Hematopoietic multipotent progenitor cell (in vitro differentiated cells): ENCODE results near the gene ZNF683. TPM values are rescaled to one million over a fixed set of nuclear protein-coding genes. Genes with fewer than 3 reads are reported as not detected.
A peak's percentile ranks its signal among the peaks of the same experiment; 100 is the strongest.
"Not testable (repeated sequence)": the region's sequence is repeated elsewhere in the genome, so short reads cannot be mapped to it uniquely, and the experiment has no call there.

ENCODE experiments used
- DNase-seq, 3 donors: peaks; one replicate each; pipeline ENCODE4 v3.0.0-alpha.2; 2011 to 2015; ENCODE audit warnings: low read depth in 2 of 3, low spot score in 2 of 3
- total RNA-seq: library from RNA; depleted of rRNA; stranded (reverse); fragments of >200 nt; gene quantifications from one replicate; pipeline ENCODE4 v1.2.3, GENCODE V29; 2012

Gene ZNF683
- total RNA-seq, 1 donor: 0.27 TPM

DNA sequence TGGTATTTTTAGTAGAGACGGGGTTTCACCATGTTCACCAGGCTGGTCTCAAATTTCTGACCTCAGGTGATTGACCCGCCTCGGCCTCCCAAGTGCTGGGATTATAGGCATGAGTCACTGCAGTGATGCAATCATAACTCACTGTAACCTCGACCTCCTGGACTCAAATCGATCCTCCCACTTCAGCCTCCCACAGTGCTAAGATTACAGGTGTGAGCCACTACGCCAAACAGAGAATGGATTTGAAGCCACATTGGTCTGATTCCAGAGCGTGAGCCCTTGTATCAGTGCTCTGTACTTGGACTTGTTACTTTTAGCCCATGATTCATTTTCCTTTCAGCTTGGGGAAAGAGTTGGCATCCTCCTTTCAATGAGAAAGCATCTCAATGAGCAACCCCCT is 14.9 kb upstream of the ZNF683 start:
- DNase-seq: no peak

DNA sequence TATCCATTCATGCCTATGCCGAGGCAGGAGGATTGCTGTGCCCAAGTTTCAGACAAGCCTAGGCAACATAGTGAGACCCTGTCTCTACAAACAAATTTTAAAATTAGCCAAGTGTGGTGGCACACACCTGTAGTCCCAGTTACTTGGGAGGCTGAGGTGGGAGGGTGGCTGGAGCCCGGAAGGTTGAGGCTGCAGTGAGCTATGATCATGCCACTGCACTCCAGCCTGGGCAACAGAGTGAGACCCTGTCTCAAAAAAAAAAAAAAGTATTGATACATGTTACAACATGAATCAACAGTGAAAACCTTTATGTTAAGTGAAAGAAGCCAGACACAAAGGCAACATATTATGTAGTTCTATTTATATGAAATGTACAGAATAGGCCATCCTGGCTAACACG is 12.5 kb upstream of the ZNF683 start:
- DNase-seq: not testable (repeated sequence)

DNA sequence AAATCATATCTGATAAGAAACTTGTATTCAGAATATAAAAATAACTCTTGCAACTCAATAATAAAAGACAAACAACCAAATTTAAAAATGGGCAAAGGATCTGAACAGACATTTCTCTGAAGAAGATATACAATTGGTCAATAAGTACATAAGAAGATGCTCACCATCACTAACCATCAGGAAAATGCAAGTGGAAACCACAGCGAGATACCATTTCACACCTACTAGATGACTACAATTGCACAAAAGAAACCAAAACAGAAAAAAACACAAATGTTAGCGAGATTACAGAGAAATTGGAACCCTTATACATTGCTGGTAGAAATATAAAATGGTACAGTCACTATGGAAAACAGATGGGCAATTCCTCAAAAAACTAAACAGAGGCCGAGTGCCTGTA is 11.5 kb upstream of the ZNF683 start:
- DNase-seq: no peak

DNA sequence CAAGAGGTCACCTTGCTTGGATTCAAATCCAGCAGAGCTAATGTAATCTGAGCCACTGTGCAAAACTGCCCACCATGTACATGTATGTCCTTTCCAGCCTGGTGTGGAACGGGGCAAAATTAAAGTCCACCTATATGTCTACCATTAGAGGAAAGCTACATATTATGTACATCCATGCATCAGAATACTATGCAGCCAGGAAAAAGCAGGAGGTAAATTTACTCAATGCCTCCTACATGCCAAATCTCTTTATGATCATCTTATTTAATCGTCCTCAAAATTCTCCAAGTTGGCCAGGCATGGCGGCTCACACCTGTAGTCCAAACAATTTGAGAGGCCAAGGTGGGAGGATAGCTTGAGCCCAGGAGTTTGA is 6.3 kb upstream of the ZNF683 start:
- DNase-seq: no peak

DNA sequence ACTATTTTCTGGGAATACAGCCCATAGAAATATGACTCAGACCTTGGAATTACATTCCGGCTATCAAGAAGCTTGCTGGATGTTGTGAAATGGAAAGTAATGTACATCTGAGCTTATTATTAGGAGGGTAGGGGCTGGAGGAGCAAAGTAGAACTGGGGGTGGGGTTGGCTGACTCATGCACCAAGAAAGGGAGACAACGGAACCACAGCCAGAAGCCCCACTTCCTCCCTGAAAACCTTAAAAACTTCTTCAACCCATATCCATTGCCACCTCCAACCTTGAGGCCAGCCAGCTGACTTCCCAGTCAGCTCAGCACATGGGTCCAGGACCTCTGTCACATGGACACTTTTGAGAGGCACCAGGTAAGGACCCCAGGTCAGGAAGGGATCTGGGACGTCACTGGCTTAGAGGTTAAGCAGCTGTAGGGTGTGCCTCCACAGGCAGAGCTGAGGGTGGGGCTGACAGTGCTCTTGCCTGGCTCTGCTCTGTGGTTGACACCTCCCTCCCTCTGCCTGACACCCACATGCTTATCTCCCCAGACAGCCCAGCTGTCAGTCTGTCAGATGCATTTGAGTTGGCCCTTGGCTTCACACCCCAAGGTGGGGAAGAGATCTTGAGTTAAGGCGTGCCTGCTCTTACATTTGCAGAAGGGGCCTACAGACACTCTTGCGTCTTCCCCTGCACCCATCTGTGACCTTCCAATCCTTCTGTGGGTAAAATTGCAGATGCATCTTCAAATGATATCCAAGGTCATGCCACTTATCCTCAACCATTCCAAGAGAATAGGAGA is 5.7 kb upstream of the ZNF683 start:
- peak; percentile 57 to 92 (median 79) for DNase-seq

DNA sequence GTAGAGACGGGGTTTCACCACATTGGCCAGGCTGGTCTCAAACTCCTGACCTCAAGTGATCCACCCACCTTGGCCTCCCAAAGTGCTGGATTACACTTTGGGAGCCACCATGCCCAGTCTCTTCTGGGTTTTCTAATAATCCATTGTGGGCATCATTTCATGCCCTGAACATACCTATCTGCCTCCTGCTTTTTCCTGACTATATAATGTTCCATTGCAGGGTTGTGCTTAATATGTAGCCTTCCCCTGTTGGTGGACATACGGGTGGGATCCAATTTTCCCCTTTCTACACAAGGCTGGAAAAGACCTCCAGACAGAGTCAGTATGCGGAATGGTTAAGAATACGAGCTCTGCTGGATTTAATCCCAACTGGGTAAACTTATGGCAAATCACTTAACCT is 3.5 kb upstream of the ZNF683 start:
- no peak for DNase-seq

DNA sequence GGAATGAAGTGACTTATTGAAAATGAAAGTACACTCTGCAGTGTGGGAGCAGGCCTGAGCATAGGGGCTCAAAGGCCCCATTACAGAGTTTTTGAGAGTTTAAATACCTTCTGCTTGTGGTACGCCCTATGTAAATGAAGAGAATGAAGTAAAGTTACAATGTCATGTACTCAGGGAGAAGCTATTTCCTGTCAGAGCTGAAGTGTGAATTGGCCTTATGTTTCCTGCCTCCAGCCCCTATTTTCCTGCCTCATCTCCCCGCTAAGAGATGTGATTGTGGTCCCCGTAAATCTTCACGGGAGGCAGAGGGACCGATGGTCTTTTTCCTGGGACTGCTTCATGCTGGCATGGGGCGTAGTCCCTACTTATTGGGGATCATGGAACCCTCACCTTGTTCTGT is 2.5 kb upstream of the ZNF683 start:
- peak in 1 of 3 donors; percentile 45 for DNase-seq

DNA sequence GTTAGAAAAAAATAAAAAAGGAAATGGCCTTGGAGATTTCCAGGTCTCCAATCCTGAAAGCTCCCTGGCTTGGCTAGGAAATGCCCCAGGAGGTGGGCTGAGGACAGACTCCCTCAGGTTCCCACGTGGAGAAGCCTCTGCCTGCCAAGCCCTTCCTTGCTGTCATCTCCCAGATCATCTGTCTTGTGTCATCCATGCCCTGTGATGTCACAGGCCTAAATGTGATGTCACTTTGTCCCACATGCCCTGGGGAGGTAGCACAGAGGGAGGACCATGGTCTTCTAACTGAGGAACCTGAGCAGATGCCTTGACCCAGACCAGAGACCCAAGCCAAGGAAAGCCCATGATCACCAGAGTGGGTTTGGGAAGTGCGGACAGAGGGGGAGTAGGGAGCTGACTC is 1.8 kb upstream of the ZNF683 start:
- DNase-seq: not testable (repeated sequence)

DNA sequence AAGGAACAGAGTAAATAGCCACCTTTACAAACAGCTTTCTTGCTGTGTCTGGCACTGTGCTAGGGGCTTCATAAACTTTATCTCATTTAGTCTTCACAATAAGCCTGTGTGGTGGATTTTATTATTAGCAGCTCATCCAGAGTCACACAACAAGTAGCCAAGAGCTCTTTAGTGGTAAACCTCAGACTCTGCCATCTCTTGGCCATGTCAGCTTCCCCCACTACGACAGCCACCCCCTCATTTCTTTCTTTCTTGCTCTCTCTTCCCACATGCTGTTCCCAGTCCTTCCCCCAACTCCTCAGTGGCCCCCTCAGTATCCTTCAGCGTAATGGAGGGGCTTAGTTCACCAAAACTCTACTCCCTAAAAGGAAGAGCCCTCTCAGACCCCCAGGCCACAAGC is 1.2 kb upstream of the ZNF683 start:
- DNase-seq: no peak

DNA sequence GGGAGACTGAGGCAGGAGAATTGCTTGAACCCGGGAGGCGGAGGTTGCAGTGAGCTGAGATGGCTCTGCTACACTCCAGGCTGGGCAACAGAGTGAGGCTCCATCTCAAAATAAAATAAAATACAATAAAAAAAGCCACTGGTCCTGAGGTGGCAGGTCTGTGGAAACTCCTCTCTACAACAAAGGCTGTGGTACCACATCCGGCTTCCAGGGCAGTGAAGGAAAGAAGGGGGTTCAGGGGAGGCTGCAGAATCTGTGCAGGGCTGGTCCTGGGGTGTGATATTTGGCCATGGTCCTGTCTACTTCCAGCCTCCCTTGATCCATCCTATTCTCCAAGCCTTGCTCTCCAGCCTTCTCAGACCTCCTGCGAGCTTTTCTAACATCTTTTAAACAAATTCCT is 731 bp upstream of the ZNF683 start:
- DNase-seq: no peak

DNA sequence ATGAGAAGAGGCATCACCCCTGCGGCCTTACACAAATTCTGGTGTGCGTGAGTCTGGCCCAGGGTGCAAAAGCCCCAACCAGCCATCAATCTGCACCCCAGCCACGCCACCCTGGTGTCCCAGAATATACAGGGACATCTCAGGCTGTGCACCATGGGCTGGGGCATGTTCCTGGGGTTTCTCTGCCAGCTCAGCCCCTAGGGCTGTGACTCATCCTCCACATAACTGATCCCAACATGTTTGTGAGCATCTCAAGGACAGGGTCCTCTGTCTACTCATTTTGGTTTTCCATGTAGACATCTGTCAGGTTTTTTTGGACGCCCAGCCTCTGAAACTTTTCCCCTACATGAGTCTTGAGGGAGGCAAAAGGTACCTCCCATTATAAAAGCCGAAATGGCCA is 511 bp downstream of the ZNF683 start:
- no peak for DNase-seq

DNA sequence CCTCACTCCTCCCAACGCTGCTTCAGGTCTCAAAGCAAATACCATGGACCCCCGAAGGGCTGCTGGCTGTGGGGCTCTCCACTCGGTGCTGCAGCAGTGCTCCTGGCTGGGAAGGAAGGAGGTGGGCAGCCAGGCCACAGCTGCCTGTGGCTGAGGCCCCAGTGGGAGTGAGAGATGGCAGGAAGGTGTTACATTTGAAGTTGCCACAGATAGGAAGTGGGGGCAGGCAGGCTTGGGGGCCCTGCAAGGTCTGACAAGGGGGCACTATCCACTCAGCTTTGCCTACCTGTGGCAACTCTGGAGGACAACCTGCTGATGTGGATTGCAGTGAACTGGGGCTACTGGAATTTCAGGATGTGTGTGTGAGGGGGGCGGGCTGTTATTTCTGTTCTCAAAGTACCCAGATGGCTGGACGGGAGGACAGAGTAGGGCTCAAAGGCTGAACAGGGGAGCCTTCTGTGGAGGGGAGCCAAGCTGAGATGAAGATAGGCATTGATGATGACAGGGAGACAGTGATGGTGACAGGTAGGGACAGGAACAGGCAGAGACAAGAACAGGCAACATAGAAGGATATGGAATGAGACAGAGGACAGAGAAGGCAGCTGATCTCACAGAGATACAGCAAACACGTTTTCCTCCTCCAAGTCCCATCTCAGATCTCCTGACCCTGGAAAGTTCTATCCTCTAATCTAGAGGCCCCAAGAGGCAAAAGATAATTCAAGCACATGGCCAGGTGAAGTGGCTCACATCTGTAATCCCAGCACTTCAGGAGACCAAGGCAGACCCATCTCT is 1.8 kb downstream of the ZNF683 start:
- DNase-seq: no peak

DNA sequence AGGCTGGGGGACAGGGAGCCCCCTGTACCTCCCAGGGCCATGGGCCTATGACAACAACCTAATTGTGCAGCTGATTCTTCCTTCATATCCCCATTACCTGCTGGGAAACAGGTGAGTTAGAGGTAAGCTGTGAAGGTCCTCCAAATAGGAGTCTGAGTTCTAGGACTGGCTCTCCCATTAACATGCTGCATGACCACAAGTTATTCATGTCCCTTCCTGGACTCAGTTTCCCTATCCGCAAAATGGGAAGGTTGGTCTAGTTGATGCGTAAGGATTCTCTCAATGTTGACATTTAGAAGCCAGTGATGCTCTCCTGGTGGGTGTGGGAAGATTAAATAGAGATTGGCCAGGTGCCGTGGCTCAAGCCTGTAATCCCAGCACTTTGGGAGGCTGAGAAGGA is 4.1 kb downstream of the ZNF683 start:
- DNase-seq: no peak

DNA sequence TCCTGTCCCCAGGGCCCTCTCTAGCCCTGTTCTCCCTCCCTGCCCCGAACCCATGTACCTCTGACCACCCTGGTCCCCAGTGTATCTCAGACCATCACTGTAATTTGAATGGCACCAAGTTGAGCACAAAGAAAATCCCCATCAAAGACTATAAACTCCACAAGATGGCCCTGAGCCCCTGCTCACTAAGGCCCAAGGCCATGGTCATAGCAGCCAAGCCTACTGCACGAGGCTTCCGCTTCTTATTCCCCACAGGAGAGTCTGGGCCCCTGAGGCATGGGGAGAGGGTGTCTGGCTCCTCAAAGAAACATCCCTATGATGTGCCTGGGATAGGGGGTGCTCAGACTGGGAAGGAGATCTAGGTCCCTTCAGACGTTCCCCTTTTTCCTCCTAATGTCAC is 4.5 kb downstream of the ZNF683 start:
- no peak for DNase-seq

DNA sequence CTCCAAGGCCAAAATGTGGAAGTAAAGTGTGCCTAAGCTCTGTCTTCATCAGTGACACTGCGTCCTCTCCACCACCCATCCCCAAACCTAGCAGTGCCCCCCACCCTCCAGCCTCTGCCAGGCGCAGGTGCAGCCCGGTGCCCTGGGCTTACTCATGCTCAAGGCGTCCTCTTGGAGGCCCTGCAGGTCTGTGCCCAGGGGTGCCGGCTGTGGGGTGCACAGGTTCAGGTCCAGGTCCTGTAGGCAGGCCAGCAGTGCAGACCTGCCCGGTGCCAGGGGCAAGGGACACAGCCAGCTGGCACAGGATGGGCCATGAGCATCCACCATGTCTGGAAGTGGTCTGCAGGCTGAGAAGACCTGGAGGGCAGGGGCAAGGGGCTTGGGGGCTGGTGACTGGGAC is 5.1 kb downstream of the ZNF683 start:
- no peak for DNase-seq

DNA sequence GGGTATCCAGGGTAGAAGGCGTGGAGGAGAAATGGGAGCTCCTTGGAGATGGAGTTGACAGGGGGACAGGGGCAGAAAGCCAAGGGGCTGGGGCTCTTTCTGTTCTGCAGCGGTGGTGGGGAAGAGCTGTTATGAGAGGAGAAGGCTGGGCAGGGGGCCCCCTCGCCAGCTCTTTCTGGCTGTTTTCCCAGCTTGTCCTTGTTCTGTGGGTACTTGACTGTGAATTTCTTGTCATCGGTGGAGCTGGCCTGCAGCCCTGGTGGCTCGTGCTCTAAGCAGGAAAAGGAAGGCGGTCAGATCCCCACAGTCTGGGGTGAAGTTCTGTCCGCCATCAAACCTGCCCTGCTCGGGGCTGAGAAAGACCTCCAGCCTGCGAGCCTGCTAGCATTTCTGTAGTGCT is 7.6 kb downstream of the ZNF683 start:
- DNase-seq: no peak

DNA sequence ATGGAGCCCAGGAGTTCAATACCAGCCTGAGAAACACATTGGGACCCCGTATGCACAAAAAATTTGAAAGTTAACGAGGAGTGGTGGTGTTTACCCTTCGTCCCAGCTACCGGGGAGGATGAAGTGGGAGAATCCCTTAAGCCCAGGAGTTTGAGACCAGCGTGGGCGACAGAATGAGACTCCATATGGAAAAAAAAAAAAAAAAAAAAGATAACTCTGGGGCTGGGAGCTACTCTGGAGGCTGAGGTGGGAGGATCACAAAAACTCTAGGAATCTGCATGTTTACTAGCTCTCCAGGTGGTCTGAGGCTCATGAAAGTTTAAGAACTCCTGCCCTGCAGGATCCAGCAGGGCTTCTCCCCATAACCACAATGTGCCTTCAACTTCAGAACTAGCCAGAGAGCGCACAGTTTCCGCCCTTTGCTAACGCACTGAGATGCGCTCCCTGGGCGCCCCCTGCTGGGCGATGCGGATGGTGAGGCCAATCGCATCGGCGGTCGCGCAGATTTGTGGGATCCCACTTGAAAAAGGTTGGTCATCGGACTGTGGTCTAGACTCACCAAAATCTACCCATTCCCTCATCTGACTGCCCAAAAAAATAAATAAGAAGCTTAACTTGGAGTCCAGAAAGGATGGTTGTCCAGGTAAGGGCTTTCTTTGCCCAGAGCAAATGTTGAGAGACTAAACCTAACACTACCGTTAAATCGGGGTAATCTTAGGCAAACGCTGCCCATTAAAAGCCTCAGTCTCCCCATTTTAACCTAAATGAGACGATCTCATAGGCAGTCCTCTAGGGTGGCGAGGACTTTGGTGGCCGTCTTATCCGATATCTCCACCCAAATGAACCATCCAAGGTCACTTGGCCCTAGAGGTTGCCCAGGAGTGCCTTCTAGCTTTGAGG is 8.8 kb downstream of the ZNF683 start:
- DNase-seq: peak; percentile 76 to 95 (median 88)

DNA sequence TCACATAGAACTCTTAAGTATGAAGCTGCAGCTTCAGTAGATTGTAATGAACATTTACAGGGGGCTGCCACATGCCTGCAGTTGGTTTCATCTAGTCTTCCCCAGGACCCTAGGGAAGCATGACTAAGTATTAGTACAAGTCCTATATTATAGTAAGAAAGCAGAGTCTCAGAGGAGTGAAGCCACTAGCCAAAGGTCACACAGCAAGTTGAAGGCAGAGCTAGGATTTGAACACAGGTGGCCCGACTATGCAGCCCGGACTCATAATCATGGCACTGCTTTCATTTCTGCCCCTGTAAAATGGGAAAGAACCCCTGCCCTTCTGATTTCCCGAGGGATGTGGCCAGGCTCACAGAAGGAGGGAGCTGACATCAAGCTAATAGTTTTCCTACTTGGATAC is 10.2 kb downstream of the ZNF683 start:
- no peak for DNase-seq

DNA sequence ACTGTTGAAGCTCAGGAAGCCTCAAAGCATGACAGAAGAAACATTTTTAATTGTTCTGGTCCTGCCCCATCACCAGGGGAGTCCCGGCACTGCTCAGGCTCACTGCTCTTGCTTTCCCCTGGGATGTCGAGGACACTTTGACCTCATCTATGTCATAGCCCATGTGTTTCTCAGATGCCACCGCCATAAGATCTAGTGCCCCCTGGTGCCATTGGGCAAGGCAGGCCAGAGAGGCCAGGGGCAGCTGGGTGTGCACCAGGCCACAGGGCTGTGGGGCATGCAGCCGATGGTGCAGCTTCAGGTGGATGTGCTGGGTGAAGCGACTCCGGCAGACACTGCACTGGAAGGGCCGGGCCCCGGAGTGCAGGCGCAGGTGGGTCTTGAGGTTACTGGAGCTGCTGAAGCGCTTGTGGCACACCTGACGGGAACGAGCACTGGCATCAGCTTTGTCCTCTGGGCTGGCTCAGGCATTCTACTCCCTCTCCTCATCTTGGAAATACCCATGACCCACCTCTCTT is 10.9 kb downstream of the ZNF683 start:
- DNase-seq: no peak

DNA sequence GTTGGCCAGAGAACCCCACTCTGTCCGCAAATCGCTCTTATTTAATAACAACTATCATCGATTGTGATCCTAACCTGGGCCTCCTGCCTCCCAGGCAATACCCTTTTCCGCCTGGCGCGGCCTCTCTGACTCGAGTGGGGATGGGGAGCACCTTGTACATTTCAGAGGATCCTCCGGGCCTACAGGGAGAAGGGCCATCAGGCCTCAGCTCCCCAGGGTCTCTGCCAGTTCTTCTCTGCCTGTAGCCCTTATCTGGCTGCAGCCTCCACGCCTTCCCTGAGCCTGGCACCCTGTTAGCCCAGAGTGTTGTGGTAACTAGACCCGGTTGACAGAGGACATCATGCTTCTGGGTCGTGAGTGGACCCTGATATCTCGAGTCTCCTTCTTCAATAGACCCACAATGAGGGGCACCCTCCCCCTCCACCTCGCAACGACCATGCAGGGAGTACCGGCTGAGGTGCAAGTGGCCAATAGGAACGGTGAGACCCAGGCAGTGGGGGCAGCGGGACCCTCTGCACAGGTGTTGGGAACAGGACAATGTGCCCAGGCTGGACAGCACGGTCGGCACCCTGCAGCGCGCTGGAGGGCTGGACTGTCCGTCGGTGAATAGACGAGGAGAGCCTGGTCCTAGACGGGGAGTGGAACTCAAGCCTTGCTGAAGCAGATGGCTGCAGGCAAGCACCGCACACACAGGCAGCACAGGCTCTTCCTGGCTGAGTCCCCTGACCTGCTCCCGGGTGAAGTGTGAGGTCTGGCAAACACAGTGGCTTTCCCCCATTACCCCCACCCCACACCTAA is 11.5 kb downstream of the ZNF683 start:
- no peak for DNase-seq
